IMR-90 (cell line): Measurements from ENCODE around the gene VEGFA. TPM values are rescaled to one million over a fixed set of nuclear protein-coding genes. Genes with fewer than 3 reads are reported as not detected.
A peak's percentile ranks its signal among the peaks of the same experiment; 100 is the strongest.

ENCODE experiments used
- BHLHE40 ChIP-seq: fragments of 150-350 bp; IDR thresholded peaks from 2 replicates; pipeline ENCODE4 v1.6.1; 2016; ENCODE audit warnings: mild to moderate bottlenecking, low read depth, low read length
- POLR2A ChIP-seq: IDR thresholded peaks from 2 replicates; pipeline ENCODE4 v1.6.1; 2012; ENCODE audit warnings: mild to moderate bottlenecking, low read depth, low read length
- RFX5 ChIP-seq: IDR thresholded peaks from 2 replicates; pipeline ENCODE4 v1.8.0; 2012; ENCODE audit warnings: low read depth, mild to moderate bottlenecking, low read length, moderate library complexity
- SMC3 ChIP-seq: fragments of 150-350 bp; IDR thresholded peaks from 2 replicates; pipeline ENCODE4 v1.6.1; 2016; ENCODE audit warnings: low read depth, mild to moderate bottlenecking, antibody characterized with exemption, low read length, moderate library complexity
- polyA plus RNA-seq, 3 experiments: library from polyadenylated mRNA; depleted of rRNA; stranded (reverse); fragments of >200 nt; gene quantifications; 2 replicates each; pipeline ENCODE4 v1.2.3, GENCODE V29; 2012; ENCODE audit warnings: low replicate concordance in 1 of 3
- total RNA-seq: library from RNA; depleted of rRNA; stranded (reverse); fragments of >200 nt; gene quantifications from 2 replicates; pipeline ENCODE4 v1.2.3, GENCODE V29; 2012
- TF ChIP-seq, protein P1 (sequence below): conservative IDR thresholded peaks from 2 replicates; pipeline ENCODE4 v1.5.1; 2012; ENCODE audit warnings: mild to moderate bottlenecking, low read depth, low read length, improper control_type of control experiment

VEGFA gene
- total and polyA plus RNA-seq, 2 of the 4 experiments (the other 2 are of a cell fraction): 190 to 234 TPM

DNA sequence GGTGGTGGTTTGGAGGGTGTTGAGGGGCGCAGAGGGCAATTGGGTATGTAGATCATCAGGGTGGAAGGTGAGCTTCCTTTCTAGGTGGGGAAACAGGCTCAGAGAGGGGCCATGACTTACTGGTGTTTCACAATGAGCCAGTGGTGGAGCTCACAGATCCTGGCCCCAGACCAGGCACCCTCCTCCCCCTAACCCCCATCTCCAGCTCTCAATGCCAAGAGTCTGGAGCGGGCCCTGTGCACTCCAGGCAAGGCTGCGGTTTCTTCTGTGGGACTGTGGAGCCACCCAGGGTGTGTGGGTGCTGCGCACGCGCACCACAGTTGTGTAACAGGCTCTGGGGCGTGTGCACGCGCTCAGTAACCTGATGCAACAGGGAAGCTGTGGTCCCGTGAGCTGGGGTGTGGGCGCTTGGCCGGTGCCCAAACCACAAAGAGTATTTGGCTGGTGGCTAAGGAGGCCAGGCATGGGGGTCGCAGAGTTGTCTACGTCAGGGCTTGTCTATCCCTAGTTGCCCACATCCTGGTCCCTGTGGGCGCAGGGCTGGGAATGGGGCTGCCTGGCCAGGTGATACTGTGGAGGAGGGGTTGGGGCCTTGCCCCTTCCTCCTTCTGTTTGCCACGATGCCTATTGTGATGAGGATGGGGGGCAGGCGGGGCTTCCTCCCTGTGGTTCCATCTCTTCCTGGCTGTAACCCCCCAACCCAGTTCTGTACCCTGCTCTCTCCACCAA is 44.9 kb upstream of the VEGFA start (continued):
- TF ChIP-seq BHLHE40 (peak; percentile 100), POLR2A (no peak), RFX5 (peak; percentile 86), SMC3 (no peak)
- TF ChIP-seq, protein P1, sequence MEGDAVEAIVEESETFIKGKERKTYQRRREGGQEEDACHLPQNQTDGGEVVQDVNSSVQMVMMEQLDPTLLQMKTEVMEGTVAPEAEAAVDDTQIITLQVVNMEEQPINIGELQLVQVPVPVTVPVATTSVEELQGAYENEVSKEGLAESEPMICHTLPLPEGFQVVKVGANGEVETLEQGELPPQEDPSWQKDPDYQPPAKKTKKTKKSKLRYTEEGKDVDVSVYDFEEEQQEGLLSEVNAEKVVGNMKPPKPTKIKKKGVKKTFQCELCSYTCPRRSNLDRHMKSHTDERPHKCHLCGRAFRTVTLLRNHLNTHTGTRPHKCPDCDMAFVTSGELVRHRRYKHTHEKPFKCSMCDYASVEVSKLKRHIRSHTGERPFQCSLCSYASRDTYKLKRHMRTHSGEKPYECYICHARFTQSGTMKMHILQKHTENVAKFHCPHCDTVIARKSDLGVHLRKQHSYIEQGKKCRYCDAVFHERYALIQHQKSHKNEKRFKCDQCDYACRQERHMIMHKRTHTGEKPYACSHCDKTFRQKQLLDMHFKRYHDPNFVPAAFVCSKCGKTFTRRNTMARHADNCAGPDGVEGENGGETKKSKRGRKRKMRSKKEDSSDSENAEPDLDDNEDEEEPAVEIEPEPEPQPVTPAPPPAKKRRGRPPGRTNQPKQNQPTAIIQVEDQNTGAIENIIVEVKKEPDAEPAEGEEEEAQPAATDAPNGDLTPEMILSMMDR: no peak
